ENCODE data around the gene EIF2B4. TPM values are rescaled to one million over a fixed set of nuclear protein-coding genes. Genes with fewer than 3 reads are reported as not detected.

EIF2B4 gene
- total and polyA plus RNA-seq, 2 of the 13 experiments (the other 11 are each of a cell fraction or from before 2014, with no cell fraction given), result 91.5 to 96.4 TPM

DNA sequence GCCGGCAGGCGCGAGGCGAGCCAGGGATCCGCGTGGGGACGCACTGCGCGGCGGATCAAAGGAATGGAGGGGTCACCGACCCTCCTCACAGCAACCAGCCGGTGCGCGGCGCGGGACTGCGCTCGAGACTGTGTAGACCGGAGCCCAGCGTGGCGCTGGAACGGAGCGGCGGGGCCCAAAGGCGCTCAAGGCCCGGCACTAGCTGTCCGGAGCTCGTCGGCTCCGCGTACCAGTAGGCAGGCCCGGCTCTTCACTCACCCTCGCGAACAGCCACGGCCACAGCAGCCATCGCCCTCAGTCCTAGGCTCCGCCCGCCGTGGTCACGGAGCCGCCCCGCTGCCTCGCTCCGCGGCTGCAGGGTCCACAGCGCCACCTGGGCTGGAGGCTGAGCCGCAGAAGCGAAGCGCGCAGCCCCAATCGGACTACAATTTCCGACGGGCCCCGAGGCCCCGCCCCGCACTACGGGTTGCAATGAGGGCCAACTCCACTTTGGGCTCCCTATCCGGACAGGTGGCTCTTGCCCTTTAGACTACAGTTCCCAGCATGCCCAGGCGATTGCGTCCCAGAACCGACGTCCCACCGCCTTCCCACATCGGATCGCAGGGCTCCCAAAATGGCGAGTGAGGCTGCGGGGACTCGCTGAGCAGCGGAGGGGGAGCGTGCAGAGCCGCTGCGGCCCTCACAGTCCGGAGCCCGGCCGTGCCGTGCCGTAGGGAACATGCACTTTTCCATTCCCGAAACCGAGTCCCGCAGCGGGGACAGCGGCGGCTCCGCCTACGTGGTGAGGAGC lies at the start of gene EIF2B4, which contains the start of gene SNX17 (continued):
- TF ChIP-seq, protein P1, sequence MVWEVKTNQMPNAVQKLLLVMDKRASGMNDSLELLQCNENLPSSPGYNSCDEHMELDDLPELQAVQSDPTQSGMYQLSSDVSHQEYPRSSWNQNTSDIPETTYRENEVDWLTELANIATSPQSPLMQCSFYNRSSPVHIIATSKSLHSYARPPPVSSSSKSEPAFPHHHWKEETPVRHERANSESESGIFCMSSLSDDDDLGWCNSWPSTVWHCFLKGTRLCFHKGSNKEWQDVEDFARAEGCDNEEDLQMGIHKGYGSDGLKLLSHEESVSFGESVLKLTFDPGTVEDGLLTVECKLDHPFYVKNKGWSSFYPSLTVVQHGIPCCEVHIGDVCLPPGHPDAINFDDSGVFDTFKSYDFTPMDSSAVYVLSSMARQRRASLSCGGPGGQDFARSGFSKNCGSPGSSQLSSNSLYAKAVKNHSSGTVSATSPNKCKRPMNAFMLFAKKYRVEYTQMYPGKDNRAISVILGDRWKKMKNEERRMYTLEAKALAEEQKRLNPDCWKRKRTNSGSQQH (CRISPR knock-in tag; IDR thresholded peaks at IDR 0.05; ENCODE audit: low read depth), result peak; percentile 87
- TF ChIP-seq SATB2 (CRISPR knock-in tag; IDR thresholded peaks at IDR 0.05) (peak; percentile 23; the same call in 1 of the 2 replicates), AGO2 (optimal IDR thresholded peaks at IDR 0.05; ENCODE audit: low read depth, low read length) (peak; percentile 85), SRF (IDR thresholded peaks at IDR 0.05; ENCODE audit: low read depth, low read length) (peak; percentile 84), ZFP41 (CRISPR knock-in tag; IDR thresholded peaks at IDR 0.05; ENCODE audit: borderline replicate concordance) (peak; percentile 51; the same call in 1 of the 2 replicates), SNAI1 (CRISPR knock-in tag; IDR thresholded peaks at IDR 0.05; ENCODE audit: borderline replicate concordance) (no peak), ZNF674 (CRISPR knock-in tag; IDR thresholded peaks at IDR 0.05; ENCODE audit: low read depth) (0 out of 2 replicates have a peak, but pooled peaks have one; percentile 76), MLLT10 (CRISPR knock-in tag; IDR thresholded peaks at IDR 0.05) (no peak), ONECUT2 (CRISPR knock-in tag; IDR thresholded peaks at IDR 0.05) (peak; percentile 21; the same call in 1 of the 2 replicates), SPEN (CRISPR knock-in tag; IDR thresholded peaks at IDR 0.05; ENCODE audit: low read depth) (peak; percentile 98), PRPF4 (IDR thresholded peaks at IDR 0.05; ENCODE audit: low read depth, low read length, poor library complexity, severe bottlenecking) (no peak), MED8 (CRISPR knock-in tag; IDR thresholded peaks at IDR 0.05; ENCODE audit: insufficient replicate concordance) (peak; percentile 95), ZKSCAN1 (IDR thresholded peaks at IDR 0.05; ENCODE audit: low read length) (0 out of 2 replicates have a peak, but pooled peaks have one; percentile 10), HOXA3 (CRISPR knock-in tag; IDR thresholded peaks at IDR 0.05) (peak; percentile 96; the same call in 1 of the 2 replicates), SMARCC2 (IDR thresholded peaks at IDR 0.05) (no peak), PCBP2 (optimal IDR thresholded peaks at IDR 0.05; ENCODE audit: low read depth, low read length, poor library complexity, severe bottlenecking) (no peak), CBFB (CRISPR knock-in tag; IDR thresholded peaks at IDR 0.05) (peak; percentile 97)
- TF ChIP-seq, protein P2, sequence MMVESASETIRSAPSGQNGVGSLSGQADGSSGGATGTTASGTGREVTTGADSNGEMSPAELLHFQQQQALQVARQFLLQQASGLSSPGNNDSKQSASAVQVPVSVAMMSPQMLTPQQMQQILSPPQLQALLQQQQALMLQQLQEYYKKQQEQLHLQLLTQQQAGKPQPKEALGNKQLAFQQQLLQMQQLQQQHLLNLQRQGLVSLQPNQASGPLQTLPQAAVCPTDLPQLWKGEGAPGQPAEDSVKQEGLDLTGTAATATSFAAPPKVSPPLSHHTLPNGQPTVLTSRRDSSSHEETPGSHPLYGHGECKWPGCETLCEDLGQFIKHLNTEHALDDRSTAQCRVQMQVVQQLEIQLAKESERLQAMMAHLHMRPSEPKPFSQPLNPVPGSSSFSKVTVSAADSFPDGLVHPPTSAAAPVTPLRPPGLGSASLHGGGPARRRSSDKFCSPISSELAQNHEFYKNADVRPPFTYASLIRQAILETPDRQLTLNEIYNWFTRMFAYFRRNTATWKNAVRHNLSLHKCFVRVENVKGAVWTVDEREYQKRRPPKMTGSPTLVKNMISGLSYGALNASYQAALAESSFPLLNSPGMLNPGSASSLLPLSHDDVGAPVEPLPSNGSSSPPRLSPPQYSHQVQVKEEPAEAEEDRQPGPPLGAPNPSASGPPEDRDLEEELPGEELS (CRISPR knock-in tag; IDR thresholded peaks at IDR 0.05), result peak; percentile 84
- TF ChIP-seq, protein P3, sequence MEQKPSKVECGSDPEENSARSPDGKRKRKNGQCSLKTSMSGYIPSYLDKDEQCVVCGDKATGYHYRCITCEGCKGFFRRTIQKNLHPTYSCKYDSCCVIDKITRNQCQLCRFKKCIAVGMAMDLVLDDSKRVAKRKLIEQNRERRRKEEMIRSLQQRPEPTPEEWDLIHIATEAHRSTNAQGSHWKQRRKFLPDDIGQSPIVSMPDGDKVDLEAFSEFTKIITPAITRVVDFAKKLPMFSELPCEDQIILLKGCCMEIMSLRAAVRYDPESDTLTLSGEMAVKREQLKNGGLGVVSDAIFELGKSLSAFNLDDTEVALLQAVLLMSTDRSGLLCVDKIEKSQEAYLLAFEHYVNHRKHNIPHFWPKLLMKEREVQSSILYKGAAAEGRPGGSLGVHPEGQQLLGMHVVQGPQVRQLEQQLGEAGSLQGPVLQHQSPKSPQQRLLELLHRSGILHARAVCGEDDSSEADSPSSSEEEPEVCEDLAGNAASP (CRISPR knock-in tag; IDR thresholded peaks at IDR 0.05; ENCODE audit: borderline replicate concordance), result peak; percentile 50
- TF ChIP-seq, protein P4, sequence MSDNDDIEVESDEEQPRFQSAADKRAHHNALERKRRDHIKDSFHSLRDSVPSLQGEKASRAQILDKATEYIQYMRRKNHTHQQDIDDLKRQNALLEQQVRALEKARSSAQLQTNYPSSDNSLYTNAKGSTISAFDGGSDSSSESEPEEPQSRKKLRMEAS (IDR thresholded peaks at IDR 0.05), result peak; percentile 90
- TF ChIP-seq, protein P5, sequence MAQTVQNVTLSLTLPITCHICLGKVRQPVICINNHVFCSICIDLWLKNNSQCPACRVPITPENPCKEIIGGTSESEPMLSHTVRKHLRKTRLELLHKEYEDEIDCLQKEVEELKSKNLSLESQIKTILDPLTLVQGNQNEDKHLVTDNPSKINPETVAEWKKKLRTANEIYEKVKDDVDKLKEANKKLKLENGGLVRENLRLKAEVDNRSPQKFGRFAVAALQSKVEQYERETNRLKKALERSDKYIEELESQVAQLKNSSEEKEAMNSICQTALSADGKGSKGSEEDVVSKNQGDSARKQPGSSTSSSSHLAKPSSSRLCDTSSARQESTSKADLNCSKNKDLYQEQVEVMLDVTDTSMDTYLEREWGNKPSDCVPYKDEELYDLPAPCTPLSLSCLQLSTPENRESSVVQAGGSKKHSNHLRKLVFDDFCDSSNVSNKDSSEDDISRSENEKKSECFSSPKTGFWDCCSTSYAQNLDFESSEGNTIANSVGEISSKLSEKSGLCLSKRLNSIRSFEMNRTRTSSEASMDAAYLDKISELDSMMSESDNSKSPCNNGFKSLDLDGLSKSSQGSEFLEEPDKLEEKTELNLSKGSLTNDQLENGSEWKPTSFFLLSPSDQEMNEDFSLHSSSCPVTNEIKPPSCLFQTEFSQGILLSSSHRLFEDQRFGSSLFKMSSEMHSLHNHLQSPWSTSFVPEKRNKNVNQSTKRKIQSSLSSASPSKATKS (CRISPR knock-in tag; IDR thresholded peaks at IDR 0.05), result peak; percentile 96; the same call in 1 of the 2 replicates
- TF ChIP-seq, protein P6, sequence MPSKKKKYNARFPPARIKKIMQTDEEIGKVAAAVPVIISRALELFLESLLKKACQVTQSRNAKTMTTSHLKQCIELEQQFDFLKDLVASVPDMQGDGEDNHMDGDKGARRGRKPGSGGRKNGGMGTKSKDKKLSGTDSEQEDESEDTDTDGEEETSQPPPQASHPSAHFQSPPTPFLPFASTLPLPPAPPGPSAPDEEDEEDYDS (CRISPR knock-in tag; IDR thresholded peaks at IDR 0.05), result peak; percentile 94
